ENCODE data around the gene FDX1.
A peak's percentile ranks its signal among the peaks of the same experiment; 100 is the strongest.
"Not testable (repeated sequence)": the region's sequence is repeated elsewhere in the genome, so short reads cannot be mapped to it uniquely, and the experiment has no call there.

Gene FDX1

GRCh38 chr11:110429731-110430266, at the start of gene FDX1:
Gene FDX1, plus strand, starts transcription at chr11:110429948. Its CDS starts 173 bp downstream, at chr11:110430121.
- TF ChIP-seq, protein P1, sequence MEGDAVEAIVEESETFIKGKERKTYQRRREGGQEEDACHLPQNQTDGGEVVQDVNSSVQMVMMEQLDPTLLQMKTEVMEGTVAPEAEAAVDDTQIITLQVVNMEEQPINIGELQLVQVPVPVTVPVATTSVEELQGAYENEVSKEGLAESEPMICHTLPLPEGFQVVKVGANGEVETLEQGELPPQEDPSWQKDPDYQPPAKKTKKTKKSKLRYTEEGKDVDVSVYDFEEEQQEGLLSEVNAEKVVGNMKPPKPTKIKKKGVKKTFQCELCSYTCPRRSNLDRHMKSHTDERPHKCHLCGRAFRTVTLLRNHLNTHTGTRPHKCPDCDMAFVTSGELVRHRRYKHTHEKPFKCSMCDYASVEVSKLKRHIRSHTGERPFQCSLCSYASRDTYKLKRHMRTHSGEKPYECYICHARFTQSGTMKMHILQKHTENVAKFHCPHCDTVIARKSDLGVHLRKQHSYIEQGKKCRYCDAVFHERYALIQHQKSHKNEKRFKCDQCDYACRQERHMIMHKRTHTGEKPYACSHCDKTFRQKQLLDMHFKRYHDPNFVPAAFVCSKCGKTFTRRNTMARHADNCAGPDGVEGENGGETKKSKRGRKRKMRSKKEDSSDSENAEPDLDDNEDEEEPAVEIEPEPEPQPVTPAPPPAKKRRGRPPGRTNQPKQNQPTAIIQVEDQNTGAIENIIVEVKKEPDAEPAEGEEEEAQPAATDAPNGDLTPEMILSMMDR (IDR thresholded peaks at IDR 0.05): peak; percentile 63
- Histone ChIP-seq H3K27ac (peak within 1 kb of the TSS; percentile 79 to 95), H3K4me3 (peak within 1 kb of the TSS; percentile 77)
- peak; percentile 83 for DNase-seq (ENCODE audit: low spot score)

DNA sequence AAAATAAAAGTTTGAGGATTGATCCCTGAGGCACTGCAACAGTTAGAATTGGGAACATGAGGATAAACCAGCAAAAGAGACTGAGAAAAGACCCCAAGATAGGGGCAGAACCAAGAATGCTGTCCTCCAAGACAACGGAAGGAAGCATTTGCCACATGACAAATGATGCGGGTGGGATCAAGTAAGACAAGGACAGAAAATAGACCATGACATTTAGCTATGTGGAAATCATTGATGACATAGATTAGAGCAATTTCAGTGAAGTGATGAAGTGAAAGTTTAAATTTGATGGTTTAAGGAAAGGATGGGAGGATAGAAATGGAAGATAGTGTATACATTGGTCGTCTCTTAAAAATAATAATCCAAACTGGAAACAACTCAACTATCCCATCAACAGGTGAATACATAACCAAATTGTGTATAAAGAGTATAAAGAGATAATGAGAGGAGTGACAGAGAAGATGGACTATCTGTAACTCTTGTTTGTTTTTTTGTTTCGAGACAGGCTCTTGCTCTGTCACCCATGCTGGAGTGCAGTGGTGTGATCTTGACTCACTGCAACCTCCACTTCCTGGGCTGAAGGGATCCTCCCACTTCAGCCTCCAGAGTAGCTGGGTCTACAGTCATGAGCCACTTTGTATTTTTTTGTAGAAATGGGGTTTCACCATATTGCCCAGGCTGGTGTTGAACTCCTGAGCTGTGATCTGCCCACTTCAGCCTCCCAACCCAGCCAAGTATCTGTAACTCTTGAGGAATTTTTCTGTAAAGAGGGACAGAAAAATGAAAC, 48.7 kb upstream of the FDX1 start:
- H3K4me3 ChIP-seq: no peak overlapping the region
- no peak overlapping the region for H3K27ac ChIP-seq
- DNase-seq (ENCODE audit: low spot score): no peak
- TF ChIP-seq, protein P1 (IDR thresholded peaks at IDR 0.05): no peak

- DNase-seq (ENCODE audit: low spot score): not testable (repeated sequence)
Measured at GRCh38 chr11:110388231-110388630, 41.5 kb upstream of the FDX1 start.

DNA sequence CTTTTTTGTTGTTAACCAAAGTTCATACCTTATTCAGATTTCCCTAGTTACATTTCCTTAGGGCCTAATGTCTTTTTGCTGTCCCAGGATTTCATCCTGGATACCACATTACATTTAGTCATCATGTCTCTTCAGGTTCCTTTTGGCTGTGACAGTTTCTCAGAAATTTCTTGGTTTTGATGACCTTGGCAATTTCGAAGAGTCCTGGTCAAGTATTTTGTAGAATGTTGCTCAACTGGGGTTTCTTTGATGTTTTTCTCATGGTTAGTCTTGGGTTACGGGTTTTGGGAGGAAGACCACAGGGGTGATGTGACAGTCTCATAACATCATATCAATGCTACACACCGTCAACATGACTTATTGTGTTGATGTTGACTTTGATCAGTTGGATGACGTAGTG, 39.8 kb upstream of the FDX1 start:
- TF ChIP-seq, protein P1 (IDR thresholded peaks at IDR 0.05): no peak
- Histone ChIP-seq H3K27ac (no peak overlapping the region), H3K4me3 (no peak overlapping the region)
- no peak for DNase-seq (ENCODE audit: low spot score)

More at GRCh38 chr11:110388231-110388630, 41.5 kb upstream of the FDX1 start:
- not testable (repeated sequence) for H3K4me3 ChIP-seq, H3K27ac ChIP-seq

- Histone ChIP-seq H3K4me3 (no peak overlapping the region), H3K27ac (no peak overlapping the region)
- TF ChIP-seq, protein P1 (IDR thresholded peaks at IDR 0.05): no peak
- no peak for DNase-seq (ENCODE audit: low spot score)
Measured at GRCh38 chr11:110392056-110392455, 37.7 kb upstream of the FDX1 start.

GRCh38 chr11:110397668-110398286, 32.0 kb upstream of the FDX1 start:
- H3K27ac ChIP-seq; DNase-seq (ENCODE audit: low spot score); H3K4me3 ChIP-seq: not testable (repeated sequence)

GRCh38 chr11:110403585-110403984, 26.2 kb upstream of the FDX1 start:
- H3K27ac ChIP-seq; H3K4me3 ChIP-seq; DNase-seq (ENCODE audit: low spot score): not testable (repeated sequence)

DNA sequence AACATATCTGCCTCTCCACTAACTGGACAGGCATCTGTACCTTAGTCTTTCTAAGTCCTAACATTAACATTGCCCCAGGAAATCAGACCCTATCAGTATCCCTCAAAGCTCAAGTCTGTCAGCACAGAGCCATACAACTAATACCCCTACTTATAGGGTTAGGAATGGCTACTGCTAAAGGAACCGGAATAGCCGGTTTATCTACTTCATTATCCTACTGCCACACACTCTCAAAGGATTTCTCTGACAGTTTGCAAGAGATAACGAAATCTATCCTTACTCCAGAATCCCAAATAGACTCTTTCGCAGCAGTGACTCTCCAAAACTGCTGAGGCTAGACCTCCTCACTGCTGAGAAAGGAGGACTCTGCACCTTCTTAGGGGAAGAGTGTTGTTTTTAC, 24.1 kb upstream of the FDX1 start:
- H3K27ac ChIP-seq; H3K4me3 ChIP-seq; DNase-seq (ENCODE audit: low spot score): not testable (repeated sequence)

DNA sequence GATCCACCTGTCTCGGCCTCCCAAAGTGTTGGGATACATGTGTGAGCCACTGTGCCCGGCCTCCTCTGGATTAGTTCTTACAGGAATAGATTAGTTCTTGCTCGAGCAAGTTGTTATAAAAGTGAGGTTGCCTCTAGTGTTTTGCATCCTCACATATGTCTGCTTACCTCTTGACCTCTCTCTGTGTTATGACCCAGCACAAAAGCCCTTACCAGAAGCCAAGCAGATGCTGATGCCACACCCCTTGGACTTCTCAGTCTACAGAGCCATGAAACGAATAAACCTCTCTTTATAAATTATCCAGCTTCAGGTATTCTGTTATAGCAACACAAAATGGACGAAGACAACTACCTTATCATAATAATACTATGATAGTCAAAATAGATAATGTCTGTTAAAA, 22.4 kb upstream of the FDX1 start:
- no peak for DNase-seq (ENCODE audit: low spot score)
- TF ChIP-seq, protein P1 (IDR thresholded peaks at IDR 0.05): no peak
- Histone ChIP-seq H3K4me3 (no peak overlapping the region), H3K27ac (no peak overlapping the region)
